TTC549 (cell line): ENCODE data around the gene GAGE12G.
"Not testable (repeated sequence)": the region's sequence is repeated elsewhere in the genome, so short reads cannot be mapped to it uniquely, and the experiment has no call there.

Experiments used
- FAIRE-seq: peaks from 2 replicates; lab custom pipeline; 2012; peaks lifted over from hg19 to GRCh38; lab: Jason Lieb, UNC

Gene GAGE12G, protein sequence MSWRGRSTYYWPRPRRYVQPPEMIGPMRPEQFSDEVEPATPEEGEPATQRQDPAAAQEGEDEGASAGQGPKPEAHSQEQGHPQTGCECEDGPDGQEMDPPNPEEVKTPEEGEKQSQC

DNA sequence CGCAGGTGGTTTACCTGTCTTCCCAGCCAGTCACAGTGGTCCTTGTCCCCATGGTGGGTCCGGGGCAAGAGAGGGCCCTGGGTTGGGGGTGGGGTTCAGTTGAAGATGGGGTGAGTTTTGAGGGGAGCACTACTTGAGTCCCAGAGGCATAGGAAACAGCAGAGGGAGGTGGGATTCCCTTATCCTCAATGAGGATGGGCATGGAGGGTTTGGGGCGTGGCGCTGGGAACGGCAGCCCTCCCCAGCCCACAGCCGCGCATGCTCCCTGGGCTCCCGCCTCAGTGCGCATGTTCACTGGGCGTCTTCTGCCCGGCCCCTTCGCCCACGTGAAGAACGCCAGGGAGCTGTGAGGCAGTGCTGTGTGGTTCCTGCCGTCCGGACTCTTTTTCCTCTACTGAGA is at the start of gene GAGE12G:
Gene GAGE12G, plus strand, starts transcription at position 301 of the 400 bp plus-strand sequence. CDS start 1,155 bp downstream, outside the sequence.
- not testable (repeated sequence) for FAIRE-seq

DNA sequence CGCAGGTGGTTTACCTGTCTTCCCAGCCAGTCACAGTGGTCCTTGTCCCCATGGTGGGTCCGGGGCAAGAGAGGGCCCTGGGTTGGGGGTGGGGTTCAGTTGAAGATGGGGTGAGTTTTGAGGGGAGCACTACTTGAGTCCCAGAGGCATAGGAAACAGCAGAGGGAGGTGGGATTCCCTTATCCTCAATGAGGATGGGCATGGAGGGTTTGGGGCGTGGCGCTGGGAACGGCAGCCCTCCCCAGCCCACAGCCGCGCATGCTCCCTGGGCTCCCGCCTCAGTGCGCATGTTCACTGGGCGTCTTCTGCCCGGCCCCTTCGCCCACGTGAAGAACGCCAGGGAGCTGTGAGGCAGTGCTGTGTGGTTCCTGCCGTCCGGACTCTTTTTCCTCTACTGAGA is 38.3 kb upstream of the GAGE12G start, which contains the start of gene GAGE12C:
Gene GAGE12C, plus strand, starts transcription at position 301 of the 400 bp plus-strand sequence. CDS start 1,155 bp downstream, outside the sequence.
- not testable (repeated sequence) for FAIRE-seq

DNA sequence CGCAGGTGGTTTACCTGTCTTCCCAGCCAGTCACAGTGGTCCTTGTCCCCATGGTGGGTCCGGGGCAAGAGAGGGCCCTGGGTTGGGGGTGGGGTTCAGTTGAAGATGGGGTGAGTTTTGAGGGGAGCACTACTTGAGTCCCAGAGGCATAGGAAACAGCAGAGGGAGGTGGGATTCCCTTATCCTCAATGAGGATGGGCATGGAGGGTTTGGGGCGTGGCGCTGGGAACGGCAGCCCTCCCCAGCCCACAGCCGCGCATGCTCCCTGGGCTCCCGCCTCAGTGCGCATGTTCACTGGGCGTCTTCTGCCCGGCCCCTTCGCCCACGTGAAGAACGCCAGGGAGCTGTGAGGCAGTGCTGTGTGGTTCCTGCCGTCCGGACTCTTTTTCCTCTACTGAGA is 28.8 kb upstream of the GAGE12G start, which contains the start of gene GAGE12D:
Gene GAGE12D, plus strand, starts transcription at position 301 of the 400 bp plus-strand sequence. CDS start 1,155 bp downstream, outside the sequence.
- FAIRE-seq: not testable (repeated sequence)

DNA sequence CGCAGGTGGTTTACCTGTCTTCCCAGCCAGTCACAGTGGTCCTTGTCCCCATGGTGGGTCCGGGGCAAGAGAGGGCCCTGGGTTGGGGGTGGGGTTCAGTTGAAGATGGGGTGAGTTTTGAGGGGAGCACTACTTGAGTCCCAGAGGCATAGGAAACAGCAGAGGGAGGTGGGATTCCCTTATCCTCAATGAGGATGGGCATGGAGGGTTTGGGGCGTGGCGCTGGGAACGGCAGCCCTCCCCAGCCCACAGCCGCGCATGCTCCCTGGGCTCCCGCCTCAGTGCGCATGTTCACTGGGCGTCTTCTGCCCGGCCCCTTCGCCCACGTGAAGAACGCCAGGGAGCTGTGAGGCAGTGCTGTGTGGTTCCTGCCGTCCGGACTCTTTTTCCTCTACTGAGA is 19.2 kb upstream of the GAGE12G start, which contains the start of gene GAGE12E:
Gene GAGE12E, plus strand, starts transcription at position 301 of the 400 bp plus-strand sequence. CDS start 1,155 bp downstream, outside the sequence.
- not testable (repeated sequence) for FAIRE-seq

DNA sequence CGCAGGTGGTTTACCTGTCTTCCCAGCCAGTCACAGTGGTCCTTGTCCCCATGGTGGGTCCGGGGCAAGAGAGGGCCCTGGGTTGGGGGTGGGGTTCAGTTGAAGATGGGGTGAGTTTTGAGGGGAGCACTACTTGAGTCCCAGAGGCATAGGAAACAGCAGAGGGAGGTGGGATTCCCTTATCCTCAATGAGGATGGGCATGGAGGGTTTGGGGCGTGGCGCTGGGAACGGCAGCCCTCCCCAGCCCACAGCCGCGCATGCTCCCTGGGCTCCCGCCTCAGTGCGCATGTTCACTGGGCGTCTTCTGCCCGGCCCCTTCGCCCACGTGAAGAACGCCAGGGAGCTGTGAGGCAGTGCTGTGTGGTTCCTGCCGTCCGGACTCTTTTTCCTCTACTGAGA is 9.7 kb upstream of the GAGE12G start, which contains the start of gene GAGE12F:
Gene GAGE12F, plus strand, starts transcription at position 301 of the 400 bp plus-strand sequence. CDS start 1,155 bp downstream, outside the sequence.
- not testable (repeated sequence) for FAIRE-seq

DNA sequence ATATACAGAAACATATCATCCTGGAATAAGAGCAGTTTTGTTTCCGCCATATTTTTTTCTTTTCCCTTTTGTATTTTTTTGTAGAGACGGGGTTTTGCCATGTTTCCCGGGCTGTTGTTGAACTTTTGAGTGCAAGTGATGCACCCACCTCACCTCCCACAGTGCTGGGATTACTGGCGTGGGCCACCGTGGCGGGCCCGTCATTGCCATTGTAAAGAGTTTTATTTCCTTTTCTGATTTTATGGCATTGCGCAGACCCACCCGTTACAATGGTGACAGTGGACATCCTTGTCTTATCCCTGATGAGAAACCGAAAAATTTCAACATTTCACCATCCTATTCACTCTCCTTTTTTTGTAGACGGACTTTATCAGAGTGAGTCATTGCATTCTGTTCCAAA is 1.5 kb upstream of the GAGE12G start:
- FAIRE-seq: not testable (repeated sequence)

DNA sequence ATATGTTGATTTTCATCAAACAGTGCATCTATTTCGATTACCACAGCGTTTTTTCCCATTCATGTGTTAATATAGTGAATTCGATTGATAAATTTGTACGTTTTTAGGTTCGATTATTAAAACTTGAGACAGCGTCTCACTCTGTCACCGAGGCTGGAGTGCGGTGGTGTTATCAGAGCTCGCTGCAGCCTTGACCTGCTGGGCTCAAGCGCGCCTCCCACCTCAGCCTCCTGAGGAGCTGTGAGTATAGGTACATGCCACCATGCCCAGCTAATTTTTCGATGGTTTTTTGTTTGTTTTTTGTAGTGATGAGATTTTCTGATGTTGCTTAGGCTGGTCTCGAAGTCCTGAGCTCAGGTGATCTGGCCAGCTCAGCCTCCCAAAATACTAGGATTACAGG is 1.0 kb upstream of the GAGE12G start:
- not testable (repeated sequence) for FAIRE-seq

DNA sequence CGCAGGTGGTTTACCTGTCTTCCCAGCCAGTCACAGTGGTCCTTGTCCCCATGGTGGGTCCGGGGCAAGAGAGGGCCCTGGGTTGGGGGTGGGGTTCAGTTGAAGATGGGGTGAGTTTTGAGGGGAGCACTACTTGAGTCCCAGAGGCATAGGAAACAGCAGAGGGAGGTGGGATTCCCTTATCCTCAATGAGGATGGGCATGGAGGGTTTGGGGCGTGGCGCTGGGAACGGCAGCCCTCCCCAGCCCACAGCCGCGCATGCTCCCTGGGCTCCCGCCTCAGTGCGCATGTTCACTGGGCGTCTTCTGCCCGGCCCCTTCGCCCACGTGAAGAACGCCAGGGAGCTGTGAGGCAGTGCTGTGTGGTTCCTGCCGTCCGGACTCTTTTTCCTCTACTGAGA is 9.4 kb downstream of the GAGE12G start, which contains the start of gene GAGE12H:
Gene GAGE12H, plus strand, starts transcription at position 301 of the 400 bp plus-strand sequence. CDS start 1,155 bp downstream, outside the sequence.
- FAIRE-seq: not testable (repeated sequence)

DNA sequence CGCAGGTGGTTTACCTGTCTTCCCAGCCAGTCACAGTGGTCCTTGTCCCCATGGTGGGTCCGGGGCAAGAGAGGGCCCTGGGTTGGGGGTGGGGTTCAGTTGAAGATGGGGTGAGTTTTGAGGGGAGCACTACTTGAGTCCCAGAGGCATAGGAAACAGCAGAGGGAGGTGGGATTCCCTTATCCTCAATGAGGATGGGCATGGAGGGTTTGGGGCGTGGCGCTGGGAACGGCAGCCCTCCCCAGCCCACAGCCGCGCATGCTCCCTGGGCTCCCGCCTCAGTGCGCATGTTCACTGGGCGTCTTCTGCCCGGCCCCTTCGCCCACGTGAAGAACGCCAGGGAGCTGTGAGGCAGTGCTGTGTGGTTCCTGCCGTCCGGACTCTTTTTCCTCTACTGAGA is 19.0 kb downstream of the GAGE12G start, which contains the start of gene GAGE2A:
Gene GAGE2A, plus strand, starts transcription at position 301 of the 400 bp plus-strand sequence. CDS start 1,155 bp downstream, outside the sequence.
- FAIRE-seq: not testable (repeated sequence)

DNA sequence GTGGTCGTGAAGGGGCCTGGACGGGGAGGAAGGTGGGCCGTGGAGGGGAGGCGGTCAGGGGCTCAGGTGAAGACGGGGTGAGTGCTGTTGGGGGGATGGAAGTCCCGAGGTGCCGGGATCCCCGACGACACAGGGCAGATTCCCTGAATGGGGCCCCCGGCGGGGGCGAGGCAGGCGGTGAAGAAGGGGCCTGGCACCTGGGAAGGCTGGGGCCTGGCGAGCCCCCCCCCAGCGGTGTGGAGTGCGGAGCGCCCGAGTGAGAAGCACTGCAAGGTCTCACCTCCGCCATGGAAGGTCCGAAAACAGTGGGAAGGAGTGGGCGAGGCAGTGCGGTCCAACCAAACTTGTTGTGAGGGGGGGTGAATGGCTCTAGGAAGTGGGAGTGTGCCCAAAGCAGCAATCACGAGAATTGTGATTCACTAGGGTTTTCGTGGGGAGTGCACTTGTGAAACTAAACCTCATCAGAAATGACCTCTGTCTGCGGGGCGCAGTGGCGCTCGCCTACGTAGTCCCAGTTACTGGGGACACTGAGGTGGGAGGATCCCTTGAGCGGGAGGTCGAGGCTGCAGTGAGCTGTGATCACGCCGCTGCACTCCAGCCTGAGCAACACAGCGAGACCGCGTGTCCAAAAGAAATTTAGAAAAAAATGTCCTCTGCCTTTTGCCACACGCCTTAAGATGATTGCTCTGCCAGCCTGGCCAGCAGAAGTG is 19.7 kb downstream of the GAGE12G start:
- FAIRE-seq: not testable (repeated sequence)

DNA sequence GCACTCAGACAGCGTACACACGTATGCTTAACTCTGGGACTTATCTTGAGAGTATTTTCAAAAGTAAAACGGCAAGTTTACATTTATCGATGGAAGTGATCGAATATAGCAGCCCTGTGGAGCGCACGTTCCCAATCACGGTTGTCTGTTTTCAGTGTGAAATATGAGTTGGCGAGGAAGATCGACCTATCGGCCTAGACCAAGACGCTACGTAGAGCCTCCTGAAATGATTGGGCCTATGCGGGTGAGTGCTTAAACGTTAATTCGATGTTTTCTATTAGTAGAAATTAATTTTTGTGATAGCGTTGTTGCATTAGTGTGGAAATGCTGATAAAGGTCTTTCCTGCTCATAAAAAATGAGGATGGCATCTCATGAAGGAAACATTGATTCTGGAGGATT is 20.3 kb downstream of the GAGE12G start:
- not testable (repeated sequence) for FAIRE-seq

DNA sequence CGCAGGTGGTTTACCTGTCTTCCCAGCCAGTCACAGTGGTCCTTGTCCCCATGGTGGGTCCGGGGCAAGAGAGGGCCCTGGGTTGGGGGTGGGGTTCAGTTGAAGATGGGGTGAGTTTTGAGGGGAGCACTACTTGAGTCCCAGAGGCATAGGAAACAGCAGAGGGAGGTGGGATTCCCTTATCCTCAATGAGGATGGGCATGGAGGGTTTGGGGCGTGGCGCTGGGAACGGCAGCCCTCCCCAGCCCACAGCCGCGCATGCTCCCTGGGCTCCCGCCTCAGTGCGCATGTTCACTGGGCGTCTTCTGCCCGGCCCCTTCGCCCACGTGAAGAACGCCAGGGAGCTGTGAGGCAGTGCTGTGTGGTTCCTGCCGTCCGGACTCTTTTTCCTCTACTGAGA is 28.5 kb downstream of the GAGE12G start, which contains the start of gene GAGE1:
Gene GAGE1, plus strand, starts transcription at position 301 of the 400 bp plus-strand sequence. CDS start 1,155 bp downstream, outside the sequence.
- FAIRE-seq: not testable (repeated sequence)

DNA sequence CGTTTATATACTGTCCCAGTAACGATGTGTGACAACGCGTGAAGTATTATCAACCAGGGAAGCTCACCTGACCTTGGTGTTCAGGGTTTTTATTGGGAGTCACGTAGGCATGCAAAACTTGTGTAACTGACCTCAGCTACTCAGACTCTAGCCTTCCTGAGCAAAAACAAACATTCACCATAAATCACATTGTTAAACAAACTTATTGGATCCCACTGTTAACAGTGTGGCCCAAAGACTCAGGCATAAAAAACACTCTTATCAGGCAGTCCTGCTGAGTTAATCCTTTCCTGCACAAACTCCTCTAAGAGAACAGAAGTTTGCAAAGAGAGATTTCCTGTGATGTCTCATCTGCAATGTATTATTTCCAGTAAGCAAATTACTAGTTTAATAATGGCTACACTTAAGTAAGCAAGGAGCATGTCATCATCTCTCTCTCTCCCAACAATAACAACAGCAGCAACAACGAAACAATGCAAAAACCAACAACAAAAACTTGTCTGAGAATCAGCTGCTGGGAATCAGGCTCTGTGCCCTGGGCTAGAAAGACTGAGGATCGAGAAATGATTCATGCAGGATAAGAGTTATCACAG is 40.6 kb downstream of the GAGE12G start:
- FAIRE-seq: no peak

DNA sequence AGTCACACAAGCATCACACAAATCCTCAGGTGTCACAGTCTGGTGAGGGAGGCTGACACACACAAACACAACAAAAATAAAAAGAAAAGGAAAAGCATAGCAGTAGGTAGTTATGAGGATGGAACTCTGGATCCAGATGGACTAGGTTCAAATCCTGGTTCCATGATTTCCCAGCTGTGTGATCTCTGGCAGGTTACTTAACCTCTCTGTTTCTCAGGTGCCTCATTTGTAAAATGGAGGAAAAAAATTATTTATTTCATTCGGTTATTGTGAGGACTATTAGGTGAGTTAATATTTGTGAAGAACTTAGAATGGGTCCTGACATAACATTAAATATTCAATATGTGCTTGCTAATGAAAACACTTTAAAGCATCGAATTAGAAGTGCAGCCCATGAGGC is 48.4 kb downstream of the GAGE12G start:
- FAIRE-seq: no peak
